ENCODE measurements around the gene CPED1.

CPED1 gene

DNA sequence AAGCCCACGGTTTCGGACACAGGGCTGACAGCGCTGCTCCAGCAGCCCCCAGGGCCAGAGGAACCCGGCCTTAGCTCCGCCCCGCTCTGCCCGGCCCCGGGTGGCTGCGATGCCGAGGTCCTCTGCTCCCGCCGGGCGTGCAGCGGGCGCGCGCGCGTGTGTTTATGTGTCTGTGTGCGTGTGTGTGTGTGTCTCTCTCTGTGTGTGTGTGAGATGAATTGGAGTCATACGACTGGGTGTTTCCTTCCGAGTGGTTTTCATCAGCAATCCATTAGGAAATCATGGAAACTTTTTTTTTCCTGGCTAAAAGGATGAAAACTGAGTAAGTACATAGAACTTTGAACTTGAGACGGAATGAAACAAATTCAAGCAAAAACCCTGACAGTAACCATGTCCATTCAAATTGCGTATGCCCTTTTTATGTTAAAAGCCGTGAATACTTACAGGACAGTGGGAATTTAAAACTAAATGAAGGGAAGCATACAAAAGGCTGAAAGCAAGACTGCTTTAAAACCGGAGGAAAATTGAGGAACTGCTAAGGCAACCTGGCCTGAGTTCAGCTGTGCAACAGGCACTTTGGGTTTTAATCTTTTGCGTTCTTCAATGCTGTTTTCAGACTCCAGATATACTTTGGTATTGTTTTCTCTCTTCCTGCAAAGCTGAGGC is at the start of gene CPED1:
CPED1 (plus strand) TSS at position 121 of the 666 bp plus-strand sequence. CDS start 911 bp downstream, outside the sequence.
- peak; percentile 36 for DNase-seq

GRCh38 chr7:120939345-120939744 is 49.2 kb upstream of the CPED1 start:
- DNase-seq = no peak

DNA sequence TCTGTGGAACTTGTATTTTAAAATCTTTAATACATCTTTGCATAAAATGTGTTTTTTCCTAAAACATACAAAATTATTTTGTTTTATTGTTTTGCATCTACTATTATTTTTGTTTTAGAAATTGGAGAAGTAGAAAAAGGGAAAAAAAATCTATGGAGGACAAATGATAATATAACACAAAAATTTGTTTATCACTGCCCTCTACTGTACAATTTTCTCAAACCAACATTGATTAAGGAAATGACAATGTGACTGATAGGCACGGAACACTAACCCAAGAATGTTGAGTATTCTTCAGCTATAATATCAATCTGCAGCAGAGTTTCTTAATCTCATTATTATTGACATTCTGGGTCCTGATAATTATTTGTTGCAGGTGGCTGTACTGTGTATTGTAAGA is 47.4 kb upstream of the CPED1 start:
- DNase-seq = no peak

- DNase-seq = no peak
Observed at GRCh38 chr7:120941856-120942255, 46.7 kb upstream of the CPED1 start.

- no peak for DNase-seq
Observed at GRCh38 chr7:120942861-120943260, 45.6 kb upstream of the CPED1 start.

GRCh38 chr7:120944826-120945562 is 43.5 kb upstream of the CPED1 start:
- no peak for DNase-seq

DNA sequence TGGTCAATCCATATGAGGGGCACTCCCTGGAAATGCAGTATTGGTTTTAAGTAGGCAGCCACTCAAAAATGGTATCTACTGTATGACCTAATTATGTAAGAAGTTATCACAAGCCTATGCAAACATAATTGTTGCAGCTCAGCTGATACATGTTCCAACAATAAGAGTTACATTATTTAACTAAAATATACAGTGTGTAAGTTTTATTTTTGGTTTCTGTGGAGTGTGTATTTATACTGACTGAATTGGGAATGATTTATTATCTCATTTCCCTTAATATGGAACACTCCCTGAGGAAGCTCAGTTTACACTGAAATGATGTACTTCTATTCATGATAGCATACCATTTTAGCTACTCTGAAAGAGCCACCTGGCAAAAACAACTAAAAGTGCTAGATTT is 40.5 kb upstream of the CPED1 start:
- no peak for DNase-seq

GRCh38 chr7:120949393-120949911 is 39.1 kb upstream of the CPED1 start:
- no peak for DNase-seq

- no peak for DNase-seq
Observed at GRCh38 chr7:120949998-120950538, 38.4 kb upstream of the CPED1 start.

- DNase-seq = peak; percentile 98
Observed at GRCh38 chr7:120950539-120951308, 37.8 kb upstream of the CPED1 start, which contains the start of gene ING3. Gene ING3, plus strand, starts transcription at chr7:120950777. Its CDS starts 120 bp downstream, at chr7:120950897.

DNA sequence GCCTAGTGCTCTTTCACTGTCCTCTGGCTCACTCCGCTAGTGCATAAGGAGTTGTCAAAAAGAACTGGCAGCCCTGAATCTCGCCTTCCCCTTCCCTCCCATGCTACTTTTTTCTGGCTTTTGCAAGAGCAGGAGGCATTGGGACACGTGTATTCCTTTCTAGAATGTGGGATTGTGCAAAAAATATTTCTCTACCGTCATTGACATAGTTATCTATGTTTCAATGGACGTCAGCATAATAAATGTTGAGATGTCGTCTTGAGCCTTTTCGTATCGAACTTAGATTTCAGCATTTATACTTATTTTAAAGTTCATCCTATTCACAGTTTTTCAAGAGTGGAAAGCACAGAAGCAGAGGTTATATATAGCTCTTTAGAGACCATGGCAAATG is 37.2 kb upstream of the CPED1 start:
- DNase-seq = no peak

DNA sequence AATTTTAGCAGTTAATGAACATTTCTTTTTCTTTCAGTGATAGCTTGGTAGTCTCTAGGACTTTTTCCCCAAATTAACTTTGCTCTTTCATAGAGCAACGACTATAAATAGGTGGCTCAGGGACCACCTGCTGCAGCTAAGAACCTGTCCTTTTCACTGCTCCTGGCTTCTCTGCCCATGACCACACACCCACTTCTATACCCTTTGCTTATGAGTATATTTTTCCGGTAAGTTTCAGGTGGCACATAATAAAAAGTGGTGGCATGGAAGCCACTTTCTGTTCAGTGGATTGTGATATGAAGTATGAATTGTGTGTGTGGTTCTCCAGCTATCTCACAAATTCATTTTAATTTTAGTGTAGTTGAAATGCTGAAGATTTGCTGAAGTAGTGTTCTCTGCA is 36.7 kb upstream of the CPED1 start:
- no peak for DNase-seq

- no peak for DNase-seq
Observed at GRCh38 chr7:120955577-120956149, 32.8 kb upstream of the CPED1 start.

- DNase-seq = no peak
Observed at GRCh38 chr7:120959929-120960484, 28.5 kb upstream of the CPED1 start.

- DNase-seq = no peak
Observed at GRCh38 chr7:120960714-120961113, 27.8 kb upstream of the CPED1 start.

DNA sequence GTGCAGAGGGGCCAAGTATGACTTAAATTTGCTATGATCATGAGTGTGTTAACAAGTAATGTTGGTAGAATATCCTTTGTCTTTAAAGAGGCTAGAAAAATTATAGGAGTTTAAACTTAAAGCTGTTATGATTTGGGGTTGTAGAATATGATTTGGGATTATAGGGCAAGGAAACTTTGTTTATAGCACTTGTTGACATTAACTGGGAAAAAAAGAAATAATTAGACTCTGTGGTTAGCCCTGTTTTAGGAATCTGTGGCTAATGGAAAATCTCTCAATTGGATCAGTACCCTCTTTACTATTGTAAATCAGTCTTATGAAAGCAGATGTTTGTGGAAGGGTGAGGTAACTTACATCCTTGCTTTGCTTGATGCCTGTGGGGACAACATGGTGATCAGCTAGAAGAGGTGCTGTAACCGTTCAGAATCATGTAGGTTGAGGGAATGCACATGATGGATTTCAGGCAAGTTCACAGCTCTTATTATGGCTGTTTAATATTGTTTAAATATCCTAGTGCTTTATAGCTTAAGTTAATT is 26.8 kb upstream of the CPED1 start:
- no peak for DNase-seq

- DNase-seq = no peak
Observed at GRCh38 chr7:120964088-120964487, 24.4 kb upstream of the CPED1 start.

DNA sequence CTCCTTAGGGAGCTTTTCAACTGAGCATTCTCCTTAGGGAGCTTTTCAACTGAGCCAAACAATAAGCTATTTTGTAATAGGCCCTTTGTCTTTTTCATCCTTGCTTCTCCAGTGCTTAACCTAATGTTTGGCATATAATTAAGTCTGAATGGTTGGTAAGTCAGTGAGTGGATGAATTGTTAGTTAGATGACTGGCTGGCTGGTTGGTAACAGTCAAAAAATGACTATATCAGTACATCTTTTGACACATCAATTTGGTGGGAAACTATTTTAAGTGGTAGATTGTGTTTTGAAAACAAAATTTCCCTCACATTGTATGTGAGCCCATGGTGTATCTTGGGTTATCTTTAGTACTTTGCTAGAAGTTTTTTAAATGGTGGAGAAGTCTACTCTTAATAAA is 21.6 kb upstream of the CPED1 start:
- DNase-seq = no peak

DNA sequence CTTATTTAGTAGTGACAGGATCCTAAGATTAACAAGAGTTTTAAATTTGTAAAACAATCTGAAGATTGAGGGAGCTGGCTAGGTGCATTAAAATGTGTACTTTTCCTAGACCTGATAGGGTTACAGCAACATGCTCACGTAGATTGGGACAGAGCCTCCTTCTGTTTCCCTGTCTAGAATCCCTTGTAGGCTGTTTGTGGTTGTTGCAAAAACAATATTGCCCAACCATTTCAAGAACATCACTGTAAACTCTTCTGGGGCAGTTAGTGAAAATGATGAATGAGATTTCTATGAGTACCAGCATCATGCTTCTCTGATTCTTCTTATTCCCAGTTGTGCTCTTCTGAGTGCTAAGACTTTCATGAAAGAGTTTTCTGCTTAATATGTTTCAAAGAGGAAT is 14.7 kb upstream of the CPED1 start:
- DNase-seq = no peak

- DNase-seq = no peak
Observed at GRCh38 chr7:120979765-120980499, 8.6 kb upstream of the CPED1 start.

DNA sequence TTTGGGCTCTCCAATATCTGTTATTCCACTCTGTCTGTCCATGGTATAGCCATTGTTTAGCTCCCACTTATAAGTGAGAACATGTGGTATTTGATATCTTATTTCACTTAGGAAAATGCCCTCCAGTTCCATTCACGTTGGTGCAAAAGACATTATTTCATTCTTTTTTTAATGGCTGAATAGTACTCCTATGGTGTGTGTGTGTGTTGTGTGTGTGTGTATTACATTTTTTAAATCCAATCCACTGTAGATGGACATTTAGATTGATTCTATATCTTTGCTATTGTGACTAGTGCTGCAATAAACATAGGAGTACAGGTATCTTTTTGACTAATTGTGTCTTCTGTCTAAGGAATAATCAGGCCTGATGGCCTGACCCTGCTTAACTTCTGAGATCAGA is 7.4 kb upstream of the CPED1 start:
- DNase-seq = no peak
